HepG2 (cell line): Measurements from ENCODE around the gene ZNF3. TPM values are rescaled to one million over a fixed set of nuclear protein-coding genes. Genes with fewer than 3 reads are reported as not detected.

ENCODE experiments used
- ETV5 ChIP-seq: IDR thresholded peaks from 2 replicates; pipeline ENCODE4 v1.6.1; 2018; ENCODE audit warnings: missing biosample characterization, missing genetic modification reagents, inconsistent platforms, borderline replicate concordance
- FOXJ3 ChIP-seq: sonication (generic); formaldehyde crosslinking; IDR thresholded peaks from 2 replicates; pipeline ENCODE4 v1.4.0; 2020; ENCODE audit warnings: missing genetic modification reagents, mild to moderate bottlenecking, borderline replicate concordance
- HINFP ChIP-seq: sonication (generic); formaldehyde crosslinking; IDR thresholded peaks from 2 replicates; pipeline ENCODE4 v1.4.0; 2020; ENCODE audit warnings: low read depth, mild to moderate bottlenecking, missing genetic modification reagents
- IRX3 ChIP-seq: sonication (generic); formaldehyde crosslinking; IDR thresholded peaks from 2 replicates; pipeline ENCODE4 v1.8.1; 2023; ENCODE audit warnings: mild to moderate bottlenecking, low read depth, missing genetic modification reagents, borderline replicate concordance
- KDM3A ChIP-seq: IDR thresholded peaks from 2 replicates; pipeline ENCODE4 v1.6.1; 2018; ENCODE audit warnings: low read depth, missing compliant biosample characterization
- KDM5B ChIP-seq: sonication (generic); formaldehyde crosslinking; IDR thresholded peaks from 2 replicates; pipeline ENCODE4 v1.4.0; 2020; ENCODE audit warnings: missing genetic modification reagents, mild to moderate bottlenecking, borderline replicate concordance
- MIXL1 ChIP-seq: IDR thresholded peaks from 2 replicates; pipeline ENCODE4 v1.6.1; 2016
- NBN ChIP-seq: fragments of 450-650 bp; conservative IDR thresholded peaks from 2 replicates; pipeline ENCODE4 v1.6.1; 2017
- PTBP1 ChIP-seq: fragments of 200-400 bp; formaldehyde crosslinking; IDR thresholded peaks from 2 replicates; pipeline ENCODE4 v1.6.1; 2018; ENCODE audit warnings: low read length, low read depth; ENCODE audit not compliant: poor library complexity, severe bottlenecking
- SIX1 ChIP-seq: sonication (generic); formaldehyde crosslinking; IDR thresholded peaks from 2 replicates; pipeline ENCODE4 v1.4.0; 2020; ENCODE audit warnings: missing genetic modification reagents, borderline replicate concordance
- STAT6 ChIP-seq: sonication (generic); formaldehyde crosslinking; IDR thresholded peaks from 2 replicates; pipeline ENCODE4 v1.4.0; 2020; ENCODE audit warnings: missing genetic modification reagents, mild to moderate bottlenecking, borderline replicate concordance
- ZBTB1 ChIP-seq: sonication (generic); formaldehyde crosslinking; IDR thresholded peaks from 2 replicates; pipeline ENCODE4 v1.4.0; 2020; ENCODE audit warnings: missing genetic modification reagents, borderline replicate concordance
- ZBTB7A ChIP-seq: sonication (generic); formaldehyde crosslinking; IDR thresholded peaks from 2 replicates; pipeline ENCODE4 v1.8.0; 2022; ENCODE audit warnings: mild to moderate bottlenecking, missing genetic modification reagents
- ZNF746 ChIP-seq: sonication (generic); formaldehyde crosslinking; IDR thresholded peaks from 2 replicates; pipeline ENCODE4 v1.8.0; 2022; ENCODE audit warnings: mild to moderate bottlenecking, missing genetic modification reagents
- polyA plus RNA-seq, 8 experiments: library from polyadenylated mRNA; depleted of rRNA in 3 of 8; stranded (reverse) in 7 of 8; unstranded in 1 of 8; fragments of >200 nt; fragmentation: Illumina TruSeq in 4 of 8; extraction: Trizol in 4 of 8; gene quantifications; 2 replicates each; pipeline versions ENCODE4 v1.2.1 to v1.2.3, GENCODE V29; 2011 to 2016; ENCODE audit warnings: low read depth in 4 of 8, missing spikeins in 1 of 8, mixed read lengths in 1 of 8; ENCODE audit not compliant: insufficient read depth in 1 of 8
- total RNA-seq, 5 experiments: library from RNA; depleted of rRNA; stranded (reverse); fragments of >200 nt; fragmentation: Illumina TruSeq; extraction: Trizol; gene quantifications; 2 replicates each; pipeline ENCODE4 v1.2.3, GENCODE V29; 2016; ENCODE audit warnings: low read depth in 1 of 5
- TF ChIP-seq, protein P1 (sequence below): sonication (generic); formaldehyde crosslinking; IDR thresholded peaks from 2 replicates; pipeline ENCODE4 v1.4.0; 2020; ENCODE audit warnings: missing genetic modification reagents; ENCODE audit errors: not compliant biosample characterization
- TF ChIP-seq, protein P2 (sequence below): sonication (generic); formaldehyde crosslinking; IDR thresholded peaks from 2 replicates; pipeline ENCODE4 v1.5.0; 2020; ENCODE audit warnings: mild to moderate bottlenecking, missing genetic modification reagents, borderline replicate concordance
- TF ChIP-seq, protein P3 (sequence below): sonication (generic); formaldehyde crosslinking; IDR thresholded peaks from 2 replicates; pipeline ENCODE4 v1.4.0; 2020; ENCODE audit warnings: missing genetic modification reagents

Gene ZNF3
- total and polyA plus RNA-seq, 2 of the 13 experiments (the other 11 are each of a cell fraction or from before 2014, with no cell fraction given): 33.7 to 56.9 TPM

DNA sequence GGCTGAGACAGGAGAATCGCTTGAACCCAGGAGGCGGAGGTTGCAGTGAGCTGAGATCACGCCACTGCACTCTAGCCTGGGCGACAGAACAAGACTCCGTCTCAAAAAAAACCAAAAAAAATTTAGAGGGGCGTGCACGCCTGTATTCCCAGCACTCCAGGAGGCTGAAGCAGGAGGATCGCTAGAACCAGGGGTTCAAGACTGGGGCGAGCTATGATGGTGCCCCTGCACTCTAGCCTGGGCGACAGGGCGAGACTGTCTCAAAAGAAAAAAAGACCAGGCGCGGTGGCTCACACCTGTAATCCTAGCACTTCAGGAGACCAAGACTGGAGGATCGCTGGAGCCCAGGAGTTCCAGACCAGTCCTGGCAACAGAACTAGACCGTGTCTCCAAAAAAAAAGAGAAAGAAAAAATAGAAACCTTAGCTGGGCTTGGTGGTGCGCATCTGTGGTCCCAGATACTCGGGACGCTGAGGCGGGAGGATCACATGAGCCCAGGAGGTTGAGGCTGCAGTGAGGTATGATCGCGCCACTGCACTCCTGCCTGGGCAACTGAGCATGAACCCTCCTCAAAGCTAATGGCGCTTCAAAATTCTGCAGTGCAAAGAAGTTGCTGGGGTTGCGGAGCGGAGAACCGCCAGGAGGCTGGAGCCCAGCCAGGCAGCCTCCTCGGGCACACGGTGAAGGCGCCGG is 44.9 kb upstream of the ZNF3 start (continued):
- TF ChIP-seq HINFP (no peak), ZBTB1 (CRISPR knock-in tag) (no peak), STAT6 (CRISPR knock-in tag) (0 out of 2 replicates have a peak, but pooled peaks have one; percentile 20), ZNF746 (CRISPR knock-in tag) (no peak), MIXL1 (no peak), ETV5 (CRISPR knock-in tag) (no peak), PTBP1 (no peak), KDM5B (CRISPR knock-in tag) (no peak), NBN (no peak), KDM3A (CRISPR knock-in tag) (0 out of 2 replicates have a peak, but pooled peaks have one; percentile 37), FOXJ3 (no peak), ZBTB7A (no peak; the same call in 1 of the 2 replicates), IRX3 (no peak), SIX1 (CRISPR knock-in tag) (no peak; the same call in 1 of the 2 replicates)
- TF ChIP-seq, protein P1, sequence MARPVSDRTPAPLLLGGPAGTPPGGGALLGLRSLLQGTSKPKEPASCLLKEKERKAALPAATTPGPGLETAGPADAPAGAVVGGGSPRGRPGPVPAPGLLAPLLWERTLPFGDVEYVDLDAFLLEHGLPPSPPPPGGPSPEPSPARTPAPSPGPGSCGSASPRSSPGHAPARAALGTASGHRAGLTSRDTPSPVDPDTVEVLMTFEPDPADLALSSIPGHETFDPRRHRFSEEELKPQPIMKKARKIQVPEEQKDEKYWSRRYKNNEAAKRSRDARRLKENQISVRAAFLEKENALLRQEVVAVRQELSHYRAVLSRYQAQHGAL (CRISPR knock-in tag): no peak
- TF ChIP-seq, protein P2, sequence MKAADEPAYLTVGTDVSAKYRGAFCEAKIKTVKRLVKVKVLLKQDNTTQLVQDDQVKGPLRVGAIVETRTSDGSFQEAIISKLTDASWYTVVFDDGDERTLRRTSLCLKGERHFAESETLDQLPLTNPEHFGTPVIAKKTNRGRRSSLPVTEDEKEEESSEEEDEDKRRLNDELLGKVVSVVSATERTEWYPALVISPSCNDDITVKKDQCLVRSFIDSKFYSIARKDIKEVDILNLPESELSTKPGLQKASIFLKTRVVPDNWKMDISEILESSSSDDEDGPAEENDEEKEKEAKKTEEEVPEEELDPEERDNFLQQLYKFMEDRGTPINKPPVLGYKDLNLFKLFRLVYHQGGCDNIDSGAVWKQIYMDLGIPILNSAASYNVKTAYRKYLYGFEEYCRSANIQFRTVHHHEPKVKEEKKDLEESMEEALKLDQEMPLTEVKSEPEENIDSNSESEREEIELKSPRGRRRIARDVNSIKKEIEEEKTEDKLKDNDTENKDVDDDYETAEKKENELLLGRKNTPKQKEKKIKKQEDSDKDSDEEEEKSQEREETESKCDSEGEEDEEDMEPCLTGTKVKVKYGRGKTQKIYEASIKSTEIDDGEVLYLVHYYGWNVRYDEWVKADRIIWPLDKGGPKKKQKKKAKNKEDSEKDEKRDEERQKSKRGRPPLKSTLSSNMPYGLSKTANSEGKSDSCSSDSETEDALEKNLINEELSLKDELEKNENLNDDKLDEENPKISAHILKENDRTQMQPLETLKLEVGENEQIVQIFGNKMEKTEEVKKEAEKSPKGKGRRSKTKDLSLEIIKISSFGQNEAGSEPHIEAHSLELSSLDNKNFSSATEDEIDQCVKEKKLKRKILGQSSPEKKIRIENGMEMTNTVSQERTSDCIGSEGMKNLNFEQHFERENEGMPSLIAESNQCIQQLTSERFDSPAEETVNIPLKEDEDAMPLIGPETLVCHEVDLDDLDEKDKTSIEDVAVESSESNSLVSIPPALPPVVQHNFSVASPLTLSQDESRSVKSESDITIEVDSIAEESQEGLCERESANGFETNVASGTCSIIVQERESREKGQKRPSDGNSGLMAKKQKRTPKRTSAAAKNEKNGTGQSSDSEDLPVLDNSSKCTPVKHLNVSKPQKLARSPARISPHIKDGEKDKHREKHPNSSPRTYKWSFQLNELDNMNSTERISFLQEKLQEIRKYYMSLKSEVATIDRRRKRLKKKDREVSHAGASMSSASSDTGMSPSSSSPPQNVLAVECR (CRISPR knock-in tag): no peak
- TF ChIP-seq, protein P3, sequence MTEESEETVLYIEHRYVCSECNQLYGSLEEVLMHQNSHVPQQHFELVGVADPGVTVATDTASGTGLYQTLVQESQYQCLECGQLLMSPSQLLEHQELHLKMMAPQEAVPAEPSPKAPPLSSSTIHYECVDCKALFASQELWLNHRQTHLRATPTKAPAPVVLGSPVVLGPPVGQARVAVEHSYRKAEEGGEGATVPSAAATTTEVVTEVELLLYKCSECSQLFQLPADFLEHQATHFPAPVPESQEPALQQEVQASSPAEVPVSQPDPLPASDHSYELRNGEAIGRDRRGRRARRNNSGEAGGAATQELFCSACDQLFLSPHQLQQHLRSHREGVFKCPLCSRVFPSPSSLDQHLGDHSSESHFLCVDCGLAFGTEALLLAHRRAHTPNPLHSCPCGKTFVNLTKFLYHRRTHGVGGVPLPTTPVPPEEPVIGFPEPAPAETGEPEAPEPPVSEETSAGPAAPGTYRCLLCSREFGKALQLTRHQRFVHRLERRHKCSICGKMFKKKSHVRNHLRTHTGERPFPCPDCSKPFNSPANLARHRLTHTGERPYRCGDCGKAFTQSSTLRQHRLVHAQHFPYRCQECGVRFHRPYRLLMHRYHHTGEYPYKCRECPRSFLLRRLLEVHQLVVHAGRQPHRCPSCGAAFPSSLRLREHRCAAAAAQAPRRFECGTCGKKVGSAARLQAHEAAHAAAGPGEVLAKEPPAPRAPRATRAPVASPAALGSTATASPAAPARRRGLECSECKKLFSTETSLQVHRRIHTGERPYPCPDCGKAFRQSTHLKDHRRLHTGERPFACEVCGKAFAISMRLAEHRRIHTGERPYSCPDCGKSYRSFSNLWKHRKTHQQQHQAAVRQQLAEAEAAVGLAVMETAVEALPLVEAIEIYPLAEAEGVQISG (CRISPR knock-in tag): no peak
